ENCODE data around the gene PPP1CC.

GRCh38 chr12:110677206-110677911, 65.3 kb downstream of the PPP1CC start:
- TF ChIP-seq EZH2phosphoT487 (IDR thresholded peaks at IDR 0.05; ENCODE audit: borderline replicate concordance, low read depth, low read length) (no peak), CTCF (conservative IDR thresholded peaks at IDR 0.05; ENCODE audit: low read length) (no peak)

Measured in OCI-LY7 (cell line).